Neural cell (in vitro differentiated cells): Measurements from ENCODE around the gene CHPF. TPM values are rescaled to one million over a fixed set of nuclear protein-coding genes. Genes with fewer than 3 reads are reported as not detected.

Experiments used
- H2AFZ ChIP-seq: fragments of 200-600, 300-800 bp; sonication (generic), shearing (Covaris generic); 2 replicates; pipeline ENCODE4 v1.6.0; 2014; ENCODE audit warnings: low read depth, mild to moderate bottlenecking, antibody characterized with exemption, low read length, moderate library complexity
- H3F3A ChIP-seq: fragments of 200-600 bp; shearing (Covaris generic); 2 replicates; pipeline ENCODE4 v1.6.1; 2016; ENCODE audit warnings: mild to moderate bottlenecking, moderate library complexity, mixed read lengths, antibody characterized with exemption, low read length; ENCODE audit not compliant: insufficient read depth, poor library complexity, severe bottlenecking
- H3K27ac ChIP-seq: fragments of 200-600, 300-800 bp; sonication (generic), shearing (Covaris generic); 2 replicates; pipeline ENCODE4 v1.5.1; 2014; ENCODE audit warnings: mild to moderate bottlenecking, low read length, moderate library complexity
- H3K27me3 ChIP-seq: fragments of 300-800, 200-600 bp; sonication (generic), shearing (Covaris generic); 2 replicates; pipeline ENCODE4 v1.6.0; 2014; ENCODE audit warnings: mild to moderate bottlenecking, low read depth, low read length, moderate library complexity; ENCODE audit not compliant: insufficient read depth
- H3K36me3 ChIP-seq: fragments of 300-800, 200-600 bp; sonication (generic), shearing (Covaris generic); 2 replicates; pipeline ENCODE4 v1.5.1; 2014; ENCODE audit warnings: mild to moderate bottlenecking, antibody characterized with exemption, low read length, moderate library complexity; ENCODE audit not compliant: insufficient read depth
- H3K4me2 ChIP-seq: fragments of 300-800, 200-600 bp; sonication (generic), shearing (Covaris generic); 2 replicates; pipeline ENCODE4 v1.6.0; 2014; ENCODE audit warnings: mild to moderate bottlenecking, low read length
- H3K4me3 ChIP-seq: fragments of 300-800, 200-600 bp; sonication (generic), shearing (Covaris generic); 2 replicates; pipeline ENCODE4 v1.5.1; 2014; ENCODE audit warnings: mild to moderate bottlenecking, low read length, moderate library complexity
- H3K79me2 ChIP-seq: fragments of 200-600 bp; shearing (Covaris generic); replicated peaks from 2 replicates; pipeline ENCODE4 v1.6.0; 2014; ENCODE audit warnings: mild to moderate bottlenecking, low read length, moderate library complexity; ENCODE audit not compliant: insufficient read depth
- H3K9ac ChIP-seq: fragments of 300-800, 200-600 bp; sonication (generic), shearing (Covaris generic); 2 replicates; pipeline ENCODE4 v1.6.1; 2016; ENCODE audit warnings: mild to moderate bottlenecking, low read length, mixed read lengths
- H3K9me2 ChIP-seq: fragments of 200-600 bp; shearing (Covaris generic); 2 replicates; pipeline ENCODE4 v1.6.1; 2016; ENCODE audit warnings: mild to moderate bottlenecking, low read length, mixed read lengths; ENCODE audit not compliant: insufficient read depth
- H3K9me3 ChIP-seq: fragments of 200-600, 300-800 bp; sonication (generic), shearing (Covaris generic); 2 replicates; pipeline ENCODE4 v1.6.1; 2016; ENCODE audit warnings: mild to moderate bottlenecking, mixed run types, low read length, moderate library complexity, mixed read lengths
- H4K20me1 ChIP-seq: fragments of 200-600 bp; shearing (Covaris generic); 2 replicates; pipeline ENCODE4 v1.6.1; 2016; ENCODE audit warnings: mild to moderate bottlenecking, mixed run types; ENCODE audit not compliant: insufficient read depth
- EP300 ChIP-seq: fragments of 450-650 bp; conservative IDR thresholded peaks from 2 replicates; pipeline ENCODE4 v1.6.1; 2014; ENCODE audit warnings: antibody characterized with exemption, mild to moderate bottlenecking, moderate library complexity; ENCODE audit not compliant: poor library complexity, severe bottlenecking
- EZH2 ChIP-seq: fragments of 200-600, 300-800 bp; shearing (Covaris generic), sonication (generic); IDR thresholded peaks from 2 replicates; pipeline ENCODE4 v1.6.1; 2014; ENCODE audit warnings: antibody characterized with exemption, low read length, borderline replicate concordance, mild to moderate bottlenecking; ENCODE audit not compliant: insufficient read depth, poor library complexity, severe bottlenecking
- MXI1 ChIP-seq: fragments of 450-650 bp; conservative IDR thresholded peaks from 2 replicates; pipeline ENCODE4 v1.6.1; 2014; ENCODE audit warnings: antibody characterized with exemption, mild to moderate bottlenecking; ENCODE audit not compliant: poor library complexity, severe bottlenecking
- POLR2AphosphoS5 ChIP-seq: IDR thresholded peaks from 2 replicates; pipeline ENCODE4 v1.6.1; 2012
- RAD21 ChIP-seq: fragments of 450-650 bp; conservative IDR thresholded peaks from 2 replicates; pipeline ENCODE4 v1.6.1; 2014; ENCODE audit warnings: antibody characterized with exemption, mild to moderate bottlenecking, moderate library complexity
- SMC3 ChIP-seq: fragments of 450-650 bp; conservative IDR thresholded peaks from 2 replicates; pipeline ENCODE4 v1.6.1; 2014; ENCODE audit warnings: antibody characterized with exemption, mild to moderate bottlenecking, moderate library complexity; ENCODE audit not compliant: poor library complexity
- TAF1 ChIP-seq: IDR thresholded peaks from 2 replicates; pipeline ENCODE4 v1.6.1; 2012; ENCODE audit warnings: low read depth
- polyA plus RNA-seq: library from polyadenylated mRNA; depleted of rRNA; stranded (reverse); fragments of >200 nt; gene quantifications from 2 replicates; pipeline ENCODE4 v1.2.3, GENCODE V29; 2014
- TF ChIP-seq, protein P1 (sequence below): IDR thresholded peaks from 2 replicates; pipeline ENCODE4 v1.6.1; 2012; ENCODE audit warnings: borderline replicate concordance
- TF ChIP-seq, protein P2 (sequence below): fragments of 450-650 bp; IDR thresholded peaks from 2 replicates; pipeline ENCODE4 v1.5.1; 2014; ENCODE audit warnings: antibody characterized with exemption, mild to moderate bottlenecking, moderate library complexity; ENCODE audit not compliant: poor library complexity, severe bottlenecking

The CHPF gene
- polyA plus RNA-seq, 1 donor from 2014 or later = 28.6 TPM

DNA sequence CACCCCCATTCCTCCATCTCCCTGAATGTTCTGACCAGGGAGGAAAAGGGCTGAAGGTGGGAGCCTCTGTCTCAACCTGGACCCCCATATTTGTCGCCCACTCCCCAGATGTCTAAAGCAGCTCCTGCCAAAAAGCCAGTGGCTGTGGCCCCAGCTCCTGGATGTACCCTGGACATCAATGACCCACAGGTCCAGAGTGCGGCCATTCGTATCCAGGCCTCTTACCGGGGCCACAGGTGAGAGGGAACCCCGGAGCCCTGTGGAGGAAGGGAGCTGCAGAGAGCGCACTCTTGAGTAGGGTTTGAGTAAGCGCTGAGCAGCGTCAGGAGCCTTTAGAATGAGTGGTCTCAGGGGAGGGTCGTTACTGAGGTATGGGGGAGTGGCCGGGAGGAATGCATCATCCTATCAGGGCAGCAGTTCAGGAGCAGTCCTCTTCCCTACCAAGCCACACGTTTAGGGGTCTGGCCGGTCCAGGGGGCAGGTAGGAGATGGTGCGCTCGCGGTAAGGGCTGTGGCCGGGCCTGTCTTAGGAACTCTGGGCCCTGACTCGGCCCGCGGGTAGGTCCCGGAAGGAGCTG, 47.3 kb downstream of the CHPF start:
- H3K4me2 ChIP-seq = no peak overlapping the region
- no peaks in the 10 kb centered on the region for H4K20me1 ChIP-seq
- no peak overlapping the region for H3K4me3 ChIP-seq
- H3K36me3 ChIP-seq = no peaks in the 10 kb centered on the region
- no peak overlapping the region for H3K9ac ChIP-seq
- no peak for TF ChIP-seq MXI1
- no peak for TF ChIP-seq RAD21
- no peak for TF ChIP-seq EZH2
- no peak for TF ChIP-seq POLR2AphosphoS5
- TF ChIP-seq TAF1 = no peak
- TF ChIP-seq, protein P1, sequence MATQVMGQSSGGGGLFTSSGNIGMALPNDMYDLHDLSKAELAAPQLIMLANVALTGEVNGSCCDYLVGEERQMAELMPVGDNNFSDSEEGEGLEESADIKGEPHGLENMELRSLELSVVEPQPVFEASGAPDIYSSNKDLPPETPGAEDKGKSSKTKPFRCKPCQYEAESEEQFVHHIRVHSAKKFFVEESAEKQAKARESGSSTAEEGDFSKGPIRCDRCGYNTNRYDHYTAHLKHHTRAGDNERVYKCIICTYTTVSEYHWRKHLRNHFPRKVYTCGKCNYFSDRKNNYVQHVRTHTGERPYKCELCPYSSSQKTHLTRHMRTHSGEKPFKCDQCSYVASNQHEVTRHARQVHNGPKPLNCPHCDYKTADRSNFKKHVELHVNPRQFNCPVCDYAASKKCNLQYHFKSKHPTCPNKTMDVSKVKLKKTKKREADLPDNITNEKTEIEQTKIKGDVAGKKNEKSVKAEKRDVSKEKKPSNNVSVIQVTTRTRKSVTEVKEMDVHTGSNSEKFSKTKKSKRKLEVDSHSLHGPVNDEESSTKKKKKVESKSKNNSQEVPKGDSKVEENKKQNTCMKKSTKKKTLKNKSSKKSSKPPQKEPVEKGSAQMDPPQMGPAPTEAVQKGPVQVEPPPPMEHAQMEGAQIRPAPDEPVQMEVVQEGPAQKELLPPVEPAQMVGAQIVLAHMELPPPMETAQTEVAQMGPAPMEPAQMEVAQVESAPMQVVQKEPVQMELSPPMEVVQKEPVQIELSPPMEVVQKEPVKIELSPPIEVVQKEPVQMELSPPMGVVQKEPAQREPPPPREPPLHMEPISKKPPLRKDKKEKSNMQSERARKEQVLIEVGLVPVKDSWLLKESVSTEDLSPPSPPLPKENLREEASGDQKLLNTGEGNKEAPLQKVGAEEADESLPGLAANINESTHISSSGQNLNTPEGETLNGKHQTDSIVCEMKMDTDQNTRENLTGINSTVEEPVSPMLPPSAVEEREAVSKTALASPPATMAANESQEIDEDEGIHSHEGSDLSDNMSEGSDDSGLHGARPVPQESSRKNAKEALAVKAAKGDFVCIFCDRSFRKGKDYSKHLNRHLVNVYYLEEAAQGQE = no peak
- TF ChIP-seq, protein P2, sequence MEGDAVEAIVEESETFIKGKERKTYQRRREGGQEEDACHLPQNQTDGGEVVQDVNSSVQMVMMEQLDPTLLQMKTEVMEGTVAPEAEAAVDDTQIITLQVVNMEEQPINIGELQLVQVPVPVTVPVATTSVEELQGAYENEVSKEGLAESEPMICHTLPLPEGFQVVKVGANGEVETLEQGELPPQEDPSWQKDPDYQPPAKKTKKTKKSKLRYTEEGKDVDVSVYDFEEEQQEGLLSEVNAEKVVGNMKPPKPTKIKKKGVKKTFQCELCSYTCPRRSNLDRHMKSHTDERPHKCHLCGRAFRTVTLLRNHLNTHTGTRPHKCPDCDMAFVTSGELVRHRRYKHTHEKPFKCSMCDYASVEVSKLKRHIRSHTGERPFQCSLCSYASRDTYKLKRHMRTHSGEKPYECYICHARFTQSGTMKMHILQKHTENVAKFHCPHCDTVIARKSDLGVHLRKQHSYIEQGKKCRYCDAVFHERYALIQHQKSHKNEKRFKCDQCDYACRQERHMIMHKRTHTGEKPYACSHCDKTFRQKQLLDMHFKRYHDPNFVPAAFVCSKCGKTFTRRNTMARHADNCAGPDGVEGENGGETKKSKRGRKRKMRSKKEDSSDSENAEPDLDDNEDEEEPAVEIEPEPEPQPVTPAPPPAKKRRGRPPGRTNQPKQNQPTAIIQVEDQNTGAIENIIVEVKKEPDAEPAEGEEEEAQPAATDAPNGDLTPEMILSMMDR = no peak
- no peak for TF ChIP-seq EP300
- no peak for TF ChIP-seq SMC3
- no peaks in the 10 kb centered on the region for H3K9me2 ChIP-seq
- H3K79me2 ChIP-seq = no peaks in the 10 kb centered on the region
- no peak overlapping the region for H3K27ac ChIP-seq
- H3F3A ChIP-seq = no peaks in the 10 kb centered on the region
- no peaks in the 10 kb centered on the region for H3K9me3 ChIP-seq
- H3K27me3 ChIP-seq = peaks cover 60% of the 10 kb centered on the region
- no peak overlapping the region for H2AFZ ChIP-seq

DNA sequence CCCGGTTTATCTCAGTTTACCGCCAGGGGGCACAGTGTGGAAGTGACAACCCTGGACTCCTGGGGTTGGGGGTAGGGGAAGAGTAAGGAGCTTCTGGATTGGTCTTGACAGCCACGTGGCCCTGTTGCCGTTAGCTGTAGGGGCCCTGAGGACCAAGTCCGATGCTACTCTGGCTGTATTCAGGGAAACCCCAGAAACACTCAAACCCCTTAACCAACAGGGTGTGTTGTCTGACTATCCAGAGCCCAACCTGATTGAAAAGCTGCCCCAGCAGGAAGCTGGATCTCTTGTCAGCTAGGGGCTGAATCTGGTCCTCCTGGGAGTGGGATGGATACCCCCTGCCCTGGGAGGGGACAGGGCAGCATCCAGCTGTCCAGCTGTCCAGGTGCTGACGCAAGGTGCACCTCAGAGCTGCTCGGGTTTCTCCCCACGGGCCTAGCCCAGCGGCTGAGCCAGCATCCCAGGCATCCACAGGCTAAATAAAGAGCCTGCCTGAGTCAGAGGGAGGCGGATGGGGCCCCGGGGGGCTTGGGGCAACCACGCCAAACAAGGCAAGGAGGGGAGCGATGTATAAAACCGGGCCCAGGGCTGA, 48.0 kb downstream of the CHPF start:
- no peaks in the 10 kb centered on the region for H4K20me1 ChIP-seq
- no peak for TF ChIP-seq EZH2
- TF ChIP-seq EP300 = no peak
- TF ChIP-seq, protein P1 = no peak
- TF ChIP-seq, protein P2 = peak; percentile 63
- TF ChIP-seq TAF1 = no peak
- no peak for TF ChIP-seq POLR2AphosphoS5
- peak; percentile 27 for TF ChIP-seq RAD21
- TF ChIP-seq MXI1 = no peak
- peak; percentile 56 for TF ChIP-seq SMC3
- H3K79me2 ChIP-seq = no peaks in the 10 kb centered on the region
- H3K9me2 ChIP-seq = no peaks in the 10 kb centered on the region
- no peaks in the 10 kb centered on the region for H3K9me3 ChIP-seq
- no peak overlapping the region for H3K27ac ChIP-seq
- H3K9ac ChIP-seq = no peak overlapping the region
- no peaks in the 10 kb centered on the region for H3F3A ChIP-seq
- peaks cover 60% of the 10 kb centered on the region for H3K27me3 ChIP-seq
- H3K4me3 ChIP-seq = peak overlapping the region; percentile 8
- no peak overlapping the region for H2AFZ ChIP-seq
- no peak overlapping the region for H3K4me2 ChIP-seq
- no peaks in the 10 kb centered on the region for H3K36me3 ChIP-seq
